SKM-1 (cell line): ENCODE results near the gene PIGT.
"Not testable (repeated sequence)": the region's sequence is repeated elsewhere in the genome, so short reads cannot be mapped to it uniquely, and the experiment has no call there.

Source experiments
- DNase-seq: peaks from one replicate; lab custom pipeline; 2025; ENCODE audit not compliant: unreplicated experiment; lab: John Stamatoyannopoulos, UW

Gene PIGT

GRCh38 chr20:45462711-45463509, 47.0 kb downstream of the PIGT start:
- no peak for DNase-seq

- DNase-seq: no peak
These were observed 47.8 kb downstream of the PIGT start for GRCh38 chr20:45463709-45464108.

GRCh38 chr20:45465491-45466266, 49.7 kb downstream of the PIGT start:
- no peak for DNase-seq

- DNase-seq: no peak
These were observed 51.2 kb downstream of the PIGT start for GRCh38 chr20:45467172-45467571.

GRCh38 chr20:45467861-45468260, 51.9 kb downstream of the PIGT start:
- DNase-seq: no peak

- DNase-seq: no peak
These were observed 53.7 kb downstream of the PIGT start, which contains the start of gene WFDC2 for GRCh38 chr20:45469336-45470261. WFDC2 (plus strand) TSS chr20:45469753; CDS start chr20:45469782, 29 bp downstream.

- DNase-seq: no peak
These were observed 54.5 kb downstream of the PIGT start for GRCh38 chr20:45470262-45470931.

- no peak for DNase-seq
These were observed 55.0 kb downstream of the PIGT start for GRCh38 chr20:45470937-45471336.

GRCh38 chr20:45472286-45472685, 56.3 kb downstream of the PIGT start:
- not testable (repeated sequence) for DNase-seq
